Kidney tubule cell (primary cell): ENCODE results near the gene PMVK.

Experiments used
- DNase-seq: peaks from one replicate; pipeline ENCODE4 v3.0.0-alpha.2; 2018; ENCODE audit warnings: low spot score

PMVK gene

DNA sequence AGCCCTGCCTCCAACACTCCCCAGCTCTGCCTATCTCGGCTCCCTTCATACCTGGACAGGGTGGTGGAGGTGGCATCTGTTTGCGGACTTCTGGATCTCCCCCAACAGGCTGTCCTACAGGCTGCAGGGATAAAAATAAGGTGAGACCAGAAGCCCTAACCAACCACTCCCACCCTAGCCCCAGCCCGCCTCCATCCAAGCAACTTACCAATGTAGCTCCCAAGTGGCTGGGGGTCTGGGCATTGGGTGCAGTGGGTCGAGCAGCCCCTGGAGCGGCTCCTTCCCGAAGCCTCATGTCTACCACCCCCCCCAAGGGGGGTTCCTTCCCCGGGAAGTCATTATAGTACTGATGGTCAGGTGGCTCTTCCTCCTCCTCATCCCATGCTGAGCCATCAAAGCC, 29.6 kb upstream of the PMVK start:
- no peak for DNase-seq

DNA sequence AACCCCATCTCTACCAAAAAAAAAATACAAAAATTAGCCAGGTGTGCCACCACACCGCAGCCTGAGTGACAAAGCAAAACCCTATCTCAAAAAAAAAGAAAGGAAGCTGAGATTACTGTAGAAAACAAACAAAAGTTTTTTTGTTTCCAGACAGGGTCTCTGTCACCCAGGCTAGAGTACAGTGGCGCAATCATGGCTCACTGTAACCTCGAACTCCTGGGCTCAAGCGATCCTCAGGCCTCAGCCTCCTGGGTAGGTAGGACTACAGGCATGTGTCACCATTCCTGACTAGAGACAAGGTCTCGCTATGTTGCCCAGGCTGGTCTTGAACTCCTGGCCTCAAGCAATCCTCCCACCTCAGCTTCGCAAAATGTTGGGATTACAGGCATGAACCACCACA, 27.8 kb upstream of the PMVK start:
- no peak for DNase-seq

DNA sequence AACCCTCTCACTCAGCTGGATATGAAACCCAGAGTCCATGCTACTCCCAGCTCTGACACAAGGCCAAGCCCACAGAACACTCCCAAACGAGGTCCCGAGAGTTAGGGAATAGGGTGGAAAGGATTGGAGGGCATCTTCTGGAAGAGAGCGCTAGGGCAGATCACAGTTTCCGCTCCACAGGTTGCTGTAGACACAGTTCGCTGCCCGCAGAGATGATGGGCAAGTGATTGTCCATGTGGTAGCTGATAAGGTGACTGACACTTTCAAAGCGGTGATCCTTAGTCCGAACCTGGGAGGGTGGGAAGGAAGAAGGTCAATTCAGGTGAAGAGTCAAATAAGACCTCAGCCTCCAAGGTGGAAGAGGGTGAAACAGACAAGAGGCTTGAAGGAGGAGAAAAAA, 27.1 kb upstream of the PMVK start:
- no peak for DNase-seq

GRCh38 chr1:154962795-154963330, 26.3 kb upstream of the PMVK start:
- DNase-seq = no peak

- DNase-seq = peak; percentile 37
Observed at GRCh38 chr1:154962156-154962749, 25.7 kb upstream of the PMVK start.

DNA sequence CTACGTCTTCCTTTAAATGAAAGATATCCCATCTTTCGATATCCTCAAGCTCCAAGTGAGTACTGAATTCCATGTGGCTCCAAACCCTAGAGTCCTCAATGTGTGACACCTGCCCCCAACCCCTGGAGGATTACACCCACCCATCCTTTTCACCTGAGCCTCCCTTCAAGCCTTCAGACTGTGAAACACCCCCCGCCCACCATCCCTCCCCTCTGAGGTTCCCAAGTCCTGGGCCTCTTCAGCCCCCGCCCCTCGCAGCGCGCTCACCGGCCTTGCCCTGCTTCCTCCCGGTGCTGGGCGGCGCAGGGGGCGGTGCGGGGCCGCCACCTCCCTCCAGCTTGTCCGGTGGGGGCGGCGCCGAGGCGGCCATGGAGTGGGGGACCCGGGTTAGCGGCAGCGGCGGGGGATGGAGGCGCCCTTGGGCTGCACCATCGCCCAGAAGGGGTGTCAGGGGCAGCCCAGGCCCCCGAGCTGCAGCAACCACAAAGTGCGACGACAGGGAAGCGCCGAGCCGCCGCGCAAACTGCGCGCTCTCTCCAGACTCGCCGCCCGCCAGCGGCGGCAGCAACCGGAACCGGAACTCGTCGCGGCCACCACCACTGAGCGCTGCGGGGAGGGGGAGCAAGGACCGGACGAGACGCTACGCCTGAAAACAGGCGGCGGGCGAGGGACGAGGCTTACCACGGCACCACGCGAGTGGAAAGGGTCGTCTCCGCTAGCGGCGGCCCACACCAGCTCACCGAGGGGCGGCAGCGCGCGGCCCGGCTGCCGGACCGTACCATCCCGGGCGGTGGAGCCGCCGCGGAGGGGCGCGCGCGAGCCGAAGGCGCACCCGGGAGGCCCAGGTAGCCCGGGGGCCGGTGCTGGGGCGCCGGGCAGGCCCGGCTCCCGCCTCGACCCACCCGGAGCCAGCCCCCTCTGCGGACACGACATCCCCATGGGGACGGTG, 25.0 kb upstream of the PMVK start, which contains the start of gene PYGO2:
PYGO2 (minus strand) TSS at position 576 of the 949 bp plus-strand sequence; CDS start at position 370, 206 bp downstream.
- DNase-seq = peak; percentile 79

- no peak for DNase-seq
Observed at GRCh38 chr1:154960446-154961136, 24.1 kb upstream of the PMVK start.

GRCh38 chr1:154959426-154959780, 22.9 kb upstream of the PMVK start:
- no peak for DNase-seq

- DNase-seq = no peak
Observed at GRCh38 chr1:154958681-154959425, 22.3 kb upstream of the PMVK start.

DNA sequence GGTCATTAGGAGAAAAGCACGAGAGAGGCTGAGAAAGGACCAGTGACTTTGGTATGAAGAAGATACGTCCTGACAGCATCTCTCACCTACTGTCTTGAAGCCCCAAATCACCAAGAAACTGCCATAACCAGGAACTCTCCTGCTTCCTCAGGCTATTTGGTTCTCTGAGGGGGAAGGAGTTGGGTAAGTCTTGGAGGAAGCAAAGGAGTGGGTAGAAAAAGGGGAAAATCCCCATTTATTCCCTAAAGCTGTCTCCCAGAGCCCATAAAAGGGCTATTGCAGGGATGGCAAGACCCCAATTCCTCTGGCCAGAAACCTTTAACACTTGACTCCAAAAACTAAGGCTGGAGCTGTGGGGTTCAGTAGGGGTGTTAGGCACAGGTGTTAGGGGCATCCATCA, 21.5 kb upstream of the PMVK start:
- no peak for DNase-seq

- no peak for DNase-seq
Observed at GRCh38 chr1:154957091-154957657, 20.7 kb upstream of the PMVK start.

DNA sequence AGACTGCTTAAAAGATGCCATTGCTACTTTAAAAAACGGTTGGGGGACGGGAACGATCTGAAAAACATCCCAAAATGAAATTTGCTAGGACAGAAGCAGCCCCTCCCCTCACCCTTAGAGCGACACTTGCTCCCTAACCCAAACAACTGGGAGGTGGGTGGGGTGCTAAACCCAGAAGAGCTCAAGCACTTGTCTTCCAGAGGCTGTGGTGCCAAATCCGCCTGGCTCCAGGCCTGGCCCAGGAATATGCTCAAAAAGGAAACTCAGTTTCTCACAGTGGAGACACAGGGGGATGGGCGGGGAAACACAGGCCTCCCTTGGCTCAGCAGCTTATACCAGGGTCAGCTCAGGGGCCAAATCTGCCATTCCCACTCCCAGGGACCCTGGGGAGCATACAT, 20.0 kb upstream of the PMVK start:
- no peak for DNase-seq

- DNase-seq = peak; percentile 90
Observed at GRCh38 chr1:154955718-154956543, 19.4 kb upstream of the PMVK start, which contains the start of gene PBXIP1. PBXIP1 (minus strand) TSS chr1:154956099; CDS start chr1:154953721, 2,378 bp downstream.

- DNase-seq = peak; percentile 86
Observed at GRCh38 chr1:154955039-154955717, 18.7 kb upstream of the PMVK start.

DNA sequence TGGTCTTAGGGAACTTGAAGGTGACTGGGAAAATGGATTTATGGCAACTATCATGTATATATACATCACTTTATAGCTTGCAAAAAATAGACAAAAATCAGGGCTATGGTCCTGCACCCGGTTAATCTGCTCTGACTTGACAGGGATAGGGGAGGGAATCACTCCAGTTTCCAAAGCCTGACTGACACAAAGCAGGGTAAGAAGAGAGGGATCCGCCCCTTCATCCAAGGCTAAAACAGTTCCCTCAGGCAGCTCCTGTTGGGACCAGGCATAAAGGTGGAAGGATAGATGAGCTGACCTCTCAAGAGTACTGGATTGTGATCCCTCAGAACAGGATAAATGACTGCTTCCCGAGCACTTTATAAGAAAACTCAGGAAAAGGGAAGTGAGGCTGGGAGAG, 18.0 kb upstream of the PMVK start:
- no peak for DNase-seq

GRCh38 chr1:154953611-154954038, 17.1 kb upstream of the PMVK start:
- no peak for DNase-seq

- DNase-seq = no peak
Observed at GRCh38 chr1:154952664-154953063, 16.1 kb upstream of the PMVK start.

DNA sequence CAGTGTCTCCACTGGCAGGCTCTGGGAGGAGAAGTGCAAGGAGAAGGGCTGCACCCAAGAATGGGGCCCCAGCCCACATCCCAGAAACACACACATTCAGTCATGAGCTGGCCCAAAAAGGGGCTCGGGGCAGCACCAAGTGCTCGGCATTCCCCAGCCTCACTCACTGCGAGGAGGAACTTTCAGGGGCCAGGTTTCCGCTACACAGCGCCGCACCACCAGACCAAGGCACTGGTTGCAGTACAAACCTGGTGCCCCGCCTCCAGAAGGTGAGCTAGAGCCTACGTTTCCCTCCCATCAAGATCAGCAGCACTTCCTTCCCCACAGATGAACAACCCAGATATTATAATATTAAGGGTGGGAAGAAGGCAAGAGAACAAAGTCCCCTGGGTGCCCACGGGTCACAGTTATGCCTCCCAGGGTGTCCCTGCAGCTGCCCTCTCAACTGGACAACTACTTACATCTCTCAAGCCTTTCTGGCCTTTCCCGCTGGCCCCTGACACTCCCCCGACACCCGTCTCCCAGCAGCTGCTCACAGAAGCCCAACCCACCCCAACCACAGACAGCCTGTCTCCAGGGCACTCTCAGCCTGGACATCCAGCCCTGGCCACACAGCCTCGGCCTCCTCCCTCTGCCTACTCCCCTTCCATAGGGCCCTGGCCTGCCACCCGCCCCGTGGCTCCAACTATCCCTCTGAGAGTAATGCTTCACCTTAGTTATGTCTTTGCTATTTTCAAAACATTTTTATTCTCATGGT, 15.6 kb upstream of the PMVK start:
- DNase-seq = no peak

- no peak for DNase-seq
Observed at GRCh38 chr1:154948079-154948478, 11.6 kb upstream of the PMVK start.
